ENCODE results near the gene PXT1. TPM values are rescaled to one million over a fixed set of nuclear protein-coding genes. Genes with fewer than 3 reads are reported as not detected.

Gene PXT1
- total and polyA plus RNA-seq, 4 donors = not detected

DNA sequence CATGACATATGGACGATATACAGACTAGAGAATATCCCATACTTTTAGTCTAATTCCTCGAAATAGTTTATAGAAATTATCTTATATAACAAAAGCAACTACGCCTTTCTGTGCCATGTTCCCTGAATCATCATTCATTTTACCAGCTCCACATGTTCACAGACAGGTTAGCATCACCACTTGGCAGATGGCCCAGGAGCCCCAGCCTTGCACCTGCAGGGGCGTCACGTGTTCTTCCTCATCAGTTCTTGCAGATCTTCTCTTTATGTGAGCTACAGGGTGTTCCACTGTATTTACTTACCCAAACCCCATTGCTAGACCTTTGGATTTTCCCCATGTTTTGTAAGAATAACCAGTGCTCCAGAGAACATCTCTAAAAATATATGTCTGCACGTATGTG is 93.4 kb downstream of the PXT1 start:
- no peaks in the 10 kb centered on the region for H3K9me3 ChIP-seq (ENCODE audit: control insufficient read depth in 4 of 4, low read length in 3 of 4)
- H3K36me3 ChIP-seq (ENCODE audit: control insufficient read depth in 4 of 4, insufficient read depth in 3 of 4, low read depth in 1 of 4, low read length in 3 of 4) = no peaks in the 10 kb centered on the region
- H3K27ac ChIP-seq (ENCODE audit: low read depth in 1 of 2, low read length in 2 of 2) = no peak overlapping the region
- no peaks in the 10 kb centered on the region for H3K27me3 ChIP-seq (ENCODE audit: control insufficient read depth in 4 of 4, insufficient read depth in 4 of 4, low read length in 3 of 4)
- H3K4me3 ChIP-seq (ENCODE audit: low read depth in 1 of 3, low read length in 3 of 3) = no peak overlapping the region
- no peak overlapping the region for H3K9ac ChIP-seq (ENCODE audit: low read depth in 1 of 2, low read length in 2 of 2)
- TF ChIP-seq, protein P1, sequence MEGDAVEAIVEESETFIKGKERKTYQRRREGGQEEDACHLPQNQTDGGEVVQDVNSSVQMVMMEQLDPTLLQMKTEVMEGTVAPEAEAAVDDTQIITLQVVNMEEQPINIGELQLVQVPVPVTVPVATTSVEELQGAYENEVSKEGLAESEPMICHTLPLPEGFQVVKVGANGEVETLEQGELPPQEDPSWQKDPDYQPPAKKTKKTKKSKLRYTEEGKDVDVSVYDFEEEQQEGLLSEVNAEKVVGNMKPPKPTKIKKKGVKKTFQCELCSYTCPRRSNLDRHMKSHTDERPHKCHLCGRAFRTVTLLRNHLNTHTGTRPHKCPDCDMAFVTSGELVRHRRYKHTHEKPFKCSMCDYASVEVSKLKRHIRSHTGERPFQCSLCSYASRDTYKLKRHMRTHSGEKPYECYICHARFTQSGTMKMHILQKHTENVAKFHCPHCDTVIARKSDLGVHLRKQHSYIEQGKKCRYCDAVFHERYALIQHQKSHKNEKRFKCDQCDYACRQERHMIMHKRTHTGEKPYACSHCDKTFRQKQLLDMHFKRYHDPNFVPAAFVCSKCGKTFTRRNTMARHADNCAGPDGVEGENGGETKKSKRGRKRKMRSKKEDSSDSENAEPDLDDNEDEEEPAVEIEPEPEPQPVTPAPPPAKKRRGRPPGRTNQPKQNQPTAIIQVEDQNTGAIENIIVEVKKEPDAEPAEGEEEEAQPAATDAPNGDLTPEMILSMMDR (IDR thresholded peaks at IDR 0.05; ENCODE audit: low read depth, low read length, missing input control) = no peak
- TF ChIP-seq SP1 (IDR thresholded peaks at IDR 0.05) = no peak
- no peak for TF ChIP-seq ZBTB33 (IDR thresholded peaks at IDR 0.05)
- no peak for TF ChIP-seq RXRA (IDR thresholded peaks at IDR 0.05)
- TF ChIP-seq HNF4G (IDR thresholded peaks at IDR 0.05) = no peak
- TF ChIP-seq YY1 (IDR thresholded peaks at IDR 0.05) = no peak
- no peak for TF ChIP-seq FOXA1 (IDR thresholded peaks at IDR 0.05)
- no peak for TF ChIP-seq GABPA (IDR thresholded peaks at IDR 0.05 in 1 of 2, conservative IDR thresholded peaks at IDR 0.05 in 1 of 2)
- TF ChIP-seq TAF1 (conservative IDR thresholded peaks at IDR 0.05) = no peak
- no peak for TF ChIP-seq RAD21 (IDR thresholded peaks at IDR 0.05)
- TF ChIP-seq JUND (IDR thresholded peaks at IDR 0.05) = no peak
- H3K4me1 ChIP-seq (ENCODE audit: control insufficient read depth in 4 of 4, insufficient read depth in 4 of 4, low read length in 3 of 4) = no peaks in the 10 kb centered on the region
- DNase-seq (ENCODE audit: low spot score) = no peak
- 65% methylated on average over 6 of the region's 6 CpGs for WGBS

DNA sequence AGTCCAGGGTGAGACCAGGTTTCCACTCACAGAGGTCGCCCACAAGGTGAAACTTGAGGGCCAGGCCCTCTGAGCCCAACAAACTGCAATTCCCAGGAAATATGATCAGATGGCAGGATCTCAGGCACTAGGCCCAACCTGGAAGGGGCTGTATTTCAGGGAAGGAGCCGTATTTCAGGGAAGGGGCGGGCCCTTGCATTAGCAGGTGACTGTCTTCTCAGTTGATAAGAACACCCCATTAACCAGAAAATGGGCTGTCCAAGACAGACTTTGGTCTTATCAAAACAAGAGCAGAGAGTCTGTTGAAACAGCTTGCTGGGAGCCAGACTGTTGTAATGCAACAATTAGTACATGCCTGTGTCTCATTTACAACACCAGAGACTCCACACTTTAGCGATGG is 95.0 kb downstream of the PXT1 start:
- WGBS = 89% methylated on average over 4 of the region's 4 CpGs
- no peak overlapping the region for H3K27ac ChIP-seq (ENCODE audit: low read depth in 1 of 2, low read length in 2 of 2)
- no peaks in the 10 kb centered on the region for H3K27me3 ChIP-seq (ENCODE audit: control insufficient read depth in 4 of 4, insufficient read depth in 4 of 4, low read length in 3 of 4)
- TF ChIP-seq RAD21 (IDR thresholded peaks at IDR 0.05) = no peak
- TF ChIP-seq FOXA1 (IDR thresholded peaks at IDR 0.05) = no peak
- TF ChIP-seq EGR1 (IDR thresholded peaks at IDR 0.05; ENCODE audit: low read depth in 2 of 2) = no peak
- no peak for TF ChIP-seq NR2F2 (IDR thresholded peaks at IDR 0.05)
- no peak for TF ChIP-seq HNF4A (conservative IDR thresholded peaks at IDR 0.05)
- no peak for TF ChIP-seq ATF3 (IDR thresholded peaks at IDR 0.05)
- TF ChIP-seq, protein P1 (IDR thresholded peaks at IDR 0.05; ENCODE audit: low read depth, low read length, missing input control) = no peak
- TF ChIP-seq, protein P2, sequence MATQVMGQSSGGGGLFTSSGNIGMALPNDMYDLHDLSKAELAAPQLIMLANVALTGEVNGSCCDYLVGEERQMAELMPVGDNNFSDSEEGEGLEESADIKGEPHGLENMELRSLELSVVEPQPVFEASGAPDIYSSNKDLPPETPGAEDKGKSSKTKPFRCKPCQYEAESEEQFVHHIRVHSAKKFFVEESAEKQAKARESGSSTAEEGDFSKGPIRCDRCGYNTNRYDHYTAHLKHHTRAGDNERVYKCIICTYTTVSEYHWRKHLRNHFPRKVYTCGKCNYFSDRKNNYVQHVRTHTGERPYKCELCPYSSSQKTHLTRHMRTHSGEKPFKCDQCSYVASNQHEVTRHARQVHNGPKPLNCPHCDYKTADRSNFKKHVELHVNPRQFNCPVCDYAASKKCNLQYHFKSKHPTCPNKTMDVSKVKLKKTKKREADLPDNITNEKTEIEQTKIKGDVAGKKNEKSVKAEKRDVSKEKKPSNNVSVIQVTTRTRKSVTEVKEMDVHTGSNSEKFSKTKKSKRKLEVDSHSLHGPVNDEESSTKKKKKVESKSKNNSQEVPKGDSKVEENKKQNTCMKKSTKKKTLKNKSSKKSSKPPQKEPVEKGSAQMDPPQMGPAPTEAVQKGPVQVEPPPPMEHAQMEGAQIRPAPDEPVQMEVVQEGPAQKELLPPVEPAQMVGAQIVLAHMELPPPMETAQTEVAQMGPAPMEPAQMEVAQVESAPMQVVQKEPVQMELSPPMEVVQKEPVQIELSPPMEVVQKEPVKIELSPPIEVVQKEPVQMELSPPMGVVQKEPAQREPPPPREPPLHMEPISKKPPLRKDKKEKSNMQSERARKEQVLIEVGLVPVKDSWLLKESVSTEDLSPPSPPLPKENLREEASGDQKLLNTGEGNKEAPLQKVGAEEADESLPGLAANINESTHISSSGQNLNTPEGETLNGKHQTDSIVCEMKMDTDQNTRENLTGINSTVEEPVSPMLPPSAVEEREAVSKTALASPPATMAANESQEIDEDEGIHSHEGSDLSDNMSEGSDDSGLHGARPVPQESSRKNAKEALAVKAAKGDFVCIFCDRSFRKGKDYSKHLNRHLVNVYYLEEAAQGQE (IDR thresholded peaks at IDR 0.05) = no peak
- TF ChIP-seq TAF1 (conservative IDR thresholded peaks at IDR 0.05) = no peak
- TF ChIP-seq ZBTB33 (IDR thresholded peaks at IDR 0.05) = no peak
- no peak for TF ChIP-seq RXRA (IDR thresholded peaks at IDR 0.05)
- TF ChIP-seq YY1 (IDR thresholded peaks at IDR 0.05) = no peak
- peak; percentile 66 for DNase-seq (ENCODE audit: low spot score)
- H3K9me3 ChIP-seq (ENCODE audit: control insufficient read depth in 4 of 4, low read length in 3 of 4) = no peaks in the 10 kb centered on the region
- no peaks in the 10 kb centered on the region for H3K4me1 ChIP-seq (ENCODE audit: control insufficient read depth in 4 of 4, insufficient read depth in 4 of 4, low read length in 3 of 4)
- no peak overlapping the region for H3K4me3 ChIP-seq (ENCODE audit: low read depth in 1 of 3, low read length in 3 of 3)
- H3K36me3 ChIP-seq (ENCODE audit: control insufficient read depth in 4 of 4, insufficient read depth in 3 of 4, low read depth in 1 of 4, low read length in 3 of 4) = no peaks in the 10 kb centered on the region
- no peak overlapping the region for H3K9ac ChIP-seq (ENCODE audit: low read depth in 1 of 2, low read length in 2 of 2)
